Measurements from ENCODE around the gene TRMT5. TPM values are rescaled to one million over a fixed set of nuclear protein-coding genes. Genes with fewer than 3 reads are reported as not detected.

Gene TRMT5
- total and polyA plus RNA-seq, 7 donors, result 5.7 to 26.0 (median 11.2) TPM

- no peaks in the 10 kb centered on the region for H3K36me3 ChIP-seq (ENCODE audit: insufficient read depth in 1 of 2, low read depth in 1 of 2)
- H3K9me3 ChIP-seq, result no peaks in the 10 kb centered on the region
- ATAC-seq (peak; percentile 34 to 58 (median 48)), DNase-seq (no peak)
- intact Hi-C loops (cut with DNase I), result no loop called here
- peak overlapping the region; percentile 1 for H3K4me3 ChIP-seq
- peaks cover 73% of the 10 kb centered on the region for H3K4me1 ChIP-seq
- no peaks in the 10 kb centered on the region for H3K27me3 ChIP-seq (ENCODE audit: insufficient read depth in 3 of 3, low read length in 2 of 3)
- 40 to 47% (median 42%) methylated on average over 3 of the region's 3 CpGs for WGBS, 3 donors
- TF ChIP-seq CTCF (IDR thresholded peaks at IDR 0.05), result no peak
- H3K27ac ChIP-seq, result peak overlapping the region; percentile 77
Observed at GRCh38 chr14:60946773-60947172, 34.1 kb downstream of the TRMT5 start.

- peak overlapping the region; percentile 1 for H3K4me3 ChIP-seq
- intact Hi-C loops (cut with DNase I), result no loop called here
Observed at GRCh38 chr14:60945984-60946383, 34.9 kb downstream of the TRMT5 start.

GRCh38 chr14:60944204-60944603 lies 36.7 kb downstream of the TRMT5 start:
- no peaks in the 10 kb centered on the region for H3K27me3 ChIP-seq (ENCODE audit: insufficient read depth in 3 of 3, low read length in 2 of 3)
- no peak overlapping the region for H3K4me3 ChIP-seq
- peak; percentile 63 to 78 (median 69) for ATAC-seq
- H3K27ac ChIP-seq, result peak overlapping the region; percentile 77
- no peak for DNase-seq
- no peaks in the 10 kb centered on the region for H3K36me3 ChIP-seq (ENCODE audit: insufficient read depth in 1 of 2, low read depth in 1 of 2)
- no peaks in the 10 kb centered on the region for H3K9me3 ChIP-seq
- intact Hi-C loops (cut with DNase I), result no loop called here
- no peak for TF ChIP-seq CTCF (IDR thresholded peaks at IDR 0.05)
- 16 to 25% (median 21%) methylated on average over 4 of the region's 4 CpGs for WGBS, 3 donors
- peaks cover 49% of the 10 kb centered on the region for H3K4me1 ChIP-seq

More at GRCh38 chr14:60945984-60946383, 34.9 kb downstream of the TRMT5 start:
- peak overlapping the region; percentile 77 for H3K27ac ChIP-seq
- WGBS, 3 donors, result 69 to 97% (median 80%) methylated on average over 1 of the region's 1 CpG
- H3K36me3 ChIP-seq (ENCODE audit: insufficient read depth in 1 of 2, low read depth in 1 of 2), result no peaks in the 10 kb centered on the region
- no peak for TF ChIP-seq CTCF (IDR thresholded peaks at IDR 0.05)
- H3K27me3 ChIP-seq (ENCODE audit: insufficient read depth in 3 of 3, low read length in 2 of 3), result no peaks in the 10 kb centered on the region
- peaks cover 66% of the 10 kb centered on the region for H3K4me1 ChIP-seq
- no peak for DNase-seq
- ATAC-seq, result peak; percentile 52 to 84 (median 62)
- no peaks in the 10 kb centered on the region for H3K9me3 ChIP-seq

GRCh38 chr14:60943637-60944032 lies 37.2 kb downstream of the TRMT5 start:
- ATAC-seq, result peak in 2 of 4 donors; percentile 27 to 40
- WGBS, 3 donors, result 28 to 56% (median 36%) methylated on average over 1 of the region's 1 CpG
- Histone ChIP-seq H3K27ac (peak overlapping the region; percentile 77), H3K36me3 (ENCODE audit: insufficient read depth in 1 of 2, low read depth in 1 of 2) (no peaks in the 10 kb centered on the region), H3K4me1 (peaks cover 44% of the 10 kb centered on the region), H3K9me3 (no peaks in the 10 kb centered on the region), H3K27me3 (ENCODE audit: insufficient read depth in 3 of 3, low read length in 2 of 3) (no peaks in the 10 kb centered on the region), H3K4me3 (no peak overlapping the region)
- no peak for TF ChIP-seq CTCF (IDR thresholded peaks at IDR 0.05)
- intact Hi-C loops (cut with DNase I), result no loop called here
- DNase-seq, result no peak

- TF ChIP-seq CTCF (IDR thresholded peaks at IDR 0.05), result no peak
- DNase-seq (no peak), ATAC-seq (no peak)
- Histone ChIP-seq H3K27me3 (ENCODE audit: insufficient read depth in 3 of 3, low read length in 2 of 3) (no peaks in the 10 kb centered on the region), H3K4me1 (peaks cover 14% of the 10 kb centered on the region), H3K4me3 (no peak overlapping the region), H3K27ac (no peak overlapping the region), H3K9me3 (no peaks in the 10 kb centered on the region), H3K36me3 (ENCODE audit: insufficient read depth in 1 of 2, low read depth in 1 of 2) (no peaks in the 10 kb centered on the region)
- intact Hi-C loops (cut with DNase I), result no loop called here
Observed at GRCh38 chr14:60935319-60935718, 45.6 kb downstream of the TRMT5 start.
